ENCODE results near the gene HCN2.

HCN2 gene

GRCh38 chr19:572140-572742 lies 17.4 kb upstream of the HCN2 start, which contains the start of gene BSG:
BSG (plus strand) TSS chr19:572596; CDS start chr19:572635, 39 bp downstream.
- Histone ChIP-seq H3K36me3 (ENCODE audit: insufficient read depth, low read length) (peaks cover 4% of the 10 kb centered on the region; the same call in 1 of the 2 replicates), H3K9ac (ENCODE audit: low read depth, low read length) (peak within 1 kb of the TSS; percentile 96), H3K4me1 (ENCODE audit: insufficient read depth, low read length) (peaks cover 4% of the 10 kb centered on the region; the same call in 1 of the 2 replicates), H3K9me3 (ENCODE audit: insufficient read depth, low read depth, low read length) (no peaks in the 10 kb centered on the region), H3K27me3 (ENCODE audit: insufficient read depth, low read length) (no peaks in the 10 kb centered on the region), H3K27ac (ENCODE audit: low read depth, low read length) (peak within 1 kb of the TSS; percentile 84), H3K4me3 (ENCODE audit: low read length) (peak within 1 kb of the TSS; percentile 94)
- under 1% methylated on average over 79 of the region's 79 CpGs for WGBS

GRCh38 chr19:572743-573518 lies 16.8 kb upstream of the HCN2 start:
- Histone ChIP-seq H3K4me1 (ENCODE audit: insufficient read depth, low read length) (peaks cover 4% of the 10 kb centered on the region; the same call in 1 of the 2 replicates), H3K27me3 (ENCODE audit: insufficient read depth, low read length) (no peaks in the 10 kb centered on the region), H3K9me3 (ENCODE audit: insufficient read depth, low read depth, low read length) (no peaks in the 10 kb centered on the region), H3K9ac (ENCODE audit: low read depth, low read length) (peak overlapping the region; percentile 96), H3K4me3 (ENCODE audit: low read length) (peak overlapping the region; percentile 94), H3K27ac (ENCODE audit: low read depth, low read length) (peak overlapping the region; percentile 84), H3K36me3 (ENCODE audit: insufficient read depth, low read length) (peaks cover 11% of the 10 kb centered on the region)
- 1% methylated on average over 55 of the region's 55 CpGs for WGBS

DNA sequence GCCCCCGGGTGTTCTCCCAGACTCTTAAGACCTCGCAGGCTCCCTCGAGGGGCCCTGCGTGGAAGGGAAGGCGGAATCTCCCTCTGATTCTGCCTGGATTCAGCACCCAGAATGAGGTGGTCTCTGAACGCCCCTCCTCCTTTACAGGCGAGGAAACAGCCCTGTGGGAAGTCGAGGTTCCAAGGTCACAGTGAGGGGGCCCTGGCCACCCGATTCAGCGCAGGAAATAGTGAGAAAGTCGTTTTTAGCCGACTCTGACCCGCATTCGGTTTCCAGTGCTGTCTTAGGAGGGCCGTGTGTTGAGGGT lies 16.2 kb upstream of the HCN2 start:
- Histone ChIP-seq H3K27ac (ENCODE audit: low read depth, low read length) (peak overlapping the region; percentile 84), H3K9ac (ENCODE audit: low read depth, low read length) (peak overlapping the region; percentile 96), H3K36me3 (ENCODE audit: insufficient read depth, low read length) (peaks cover 16% of the 10 kb centered on the region), H3K4me3 (ENCODE audit: low read length) (peak overlapping the region; percentile 94), H3K27me3 (ENCODE audit: insufficient read depth, low read length) (no peaks in the 10 kb centered on the region), H3K4me1 (ENCODE audit: insufficient read depth, low read length) (peaks cover 4% of the 10 kb centered on the region; the same call in 1 of the 2 replicates), H3K9me3 (ENCODE audit: insufficient read depth, low read depth, low read length) (no peaks in the 10 kb centered on the region)
- 3% methylated on average over 15 of the region's 15 CpGs for WGBS

DNA sequence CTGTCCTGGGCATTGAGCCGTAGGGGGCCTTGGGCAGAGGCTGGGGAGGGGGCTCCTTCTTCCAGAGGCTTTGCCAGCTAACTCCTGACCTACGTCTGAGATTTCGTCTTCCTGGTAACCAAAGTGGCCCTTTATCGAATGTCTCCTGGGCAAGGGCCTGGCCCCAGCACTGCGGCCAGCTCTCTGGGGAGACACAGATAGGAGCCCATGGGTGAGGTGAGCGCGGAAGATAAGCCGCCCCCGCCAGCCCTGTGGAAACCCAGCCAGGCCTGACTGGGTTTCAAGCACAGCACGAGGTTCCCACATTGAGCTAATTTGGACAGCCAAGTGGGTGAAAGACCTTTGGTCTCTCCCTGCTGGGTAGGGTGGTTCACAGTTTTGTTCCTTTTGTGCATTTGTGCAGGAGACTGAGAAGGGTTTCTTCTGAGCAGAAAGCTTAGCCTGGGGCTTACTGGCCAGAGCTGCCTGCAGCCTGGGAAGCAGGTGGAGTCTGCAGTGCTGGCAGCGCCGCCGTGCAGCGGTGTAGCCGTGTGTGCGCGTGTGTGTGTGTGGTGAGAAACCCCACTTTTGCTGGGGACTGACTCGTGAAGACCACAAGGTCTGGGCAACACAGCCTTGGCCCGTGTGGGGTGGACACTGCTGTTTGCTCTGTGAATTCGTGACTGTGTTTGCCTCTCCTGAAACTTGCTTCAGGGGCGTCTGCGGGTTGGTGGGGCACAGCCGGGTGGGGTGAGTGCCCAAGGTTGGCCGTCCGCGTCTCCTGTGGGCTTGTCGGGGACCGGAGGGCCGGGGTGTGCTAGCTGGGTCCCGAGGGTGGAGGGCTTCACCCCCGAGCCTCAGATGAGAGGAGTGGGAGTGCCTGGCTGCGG lies 14.8 kb upstream of the HCN2 start:
- WGBS = 36% methylated on average over 31 of the region's 32 CpGs

DNA sequence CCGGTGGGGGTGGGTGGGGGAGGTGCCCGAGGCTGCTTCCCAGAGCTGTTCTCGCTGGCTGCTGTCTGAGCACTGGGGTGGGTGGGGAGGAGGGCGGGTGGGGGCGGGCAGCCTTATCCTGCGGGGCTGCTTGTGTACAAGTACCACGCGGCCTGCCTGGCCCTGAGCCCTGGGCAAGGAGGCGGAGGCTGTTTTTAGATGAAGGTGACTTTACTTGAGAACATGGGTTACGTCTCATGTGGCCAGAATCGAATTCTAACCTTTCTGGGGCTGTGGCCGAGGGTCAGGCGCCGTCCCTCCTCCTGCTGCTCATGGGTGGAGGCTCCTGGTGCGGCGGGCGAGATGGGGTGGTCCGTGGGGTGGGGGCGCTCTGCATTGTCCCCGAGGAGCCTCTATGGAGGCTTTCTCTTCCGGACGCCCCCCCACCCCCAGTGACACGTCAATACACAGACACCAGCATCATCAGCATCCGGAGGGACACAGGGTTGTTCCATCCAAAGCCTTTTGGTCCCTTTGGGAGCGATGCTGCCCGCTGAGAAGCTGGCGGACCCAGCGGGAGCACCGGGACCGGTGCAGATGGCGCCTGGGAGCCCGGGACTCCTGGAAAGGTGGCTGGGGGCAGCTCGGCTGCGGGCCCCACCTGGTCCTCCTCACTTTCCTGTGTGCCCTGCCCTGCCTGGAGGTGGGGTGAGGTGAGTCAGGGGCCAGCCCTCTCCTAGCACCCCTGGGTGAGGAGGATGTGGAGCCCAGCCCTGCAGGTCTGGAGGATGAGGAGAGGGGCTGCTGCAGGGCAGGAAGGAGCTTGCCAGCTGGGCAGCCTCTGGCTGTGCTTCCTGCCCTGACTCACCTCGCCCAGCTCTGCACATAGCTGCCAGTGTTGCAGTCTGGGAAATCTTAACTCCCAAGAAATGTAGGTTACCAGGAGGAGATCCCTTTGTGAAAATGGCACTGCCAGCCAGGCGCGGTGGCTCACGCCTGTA lies 13.9 kb upstream of the HCN2 start:
- Histone ChIP-seq H3K4me1 (ENCODE audit: insufficient read depth, low read length) (peaks cover 4% of the 10 kb centered on the region; the same call in 1 of the 2 replicates), H3K27me3 (ENCODE audit: insufficient read depth, low read length) (no peaks in the 10 kb centered on the region), H3K4me3 (ENCODE audit: low read length) (0 out of 2 replicates have a peak overlapping the region, but pooled peaks have one; percentile 94), H3K9ac (ENCODE audit: low read depth, low read length) (no peak overlapping the region), H3K9me3 (ENCODE audit: insufficient read depth, low read depth, low read length) (no peaks in the 10 kb centered on the region), H3K27ac (ENCODE audit: low read depth, low read length) (no peak overlapping the region), H3K36me3 (ENCODE audit: insufficient read depth, low read length) (peaks cover 35% of the 10 kb centered on the region)
- WGBS = 83% methylated on average over 34 of the region's 38 CpGs

More for the DNA sequence above, 14.8 kb upstream of the HCN2 start:
- no peak overlapping the region for H3K27ac ChIP-seq (ENCODE audit: low read depth, low read length)
- peak overlapping the region; percentile 94 for H3K4me3 ChIP-seq (ENCODE audit: low read length)
- H3K9ac ChIP-seq (ENCODE audit: low read depth, low read length) = peak overlapping the region; percentile 37; the same call in 1 of the 2 replicates
- H3K9me3 ChIP-seq (ENCODE audit: insufficient read depth, low read depth, low read length) = no peaks in the 10 kb centered on the region
- H3K27me3 ChIP-seq (ENCODE audit: insufficient read depth, low read length) = no peaks in the 10 kb centered on the region
- peaks cover 27% of the 10 kb centered on the region for H3K36me3 ChIP-seq (ENCODE audit: insufficient read depth, low read length)
- H3K4me1 ChIP-seq (ENCODE audit: insufficient read depth, low read length) = peaks cover 4% of the 10 kb centered on the region; the same call in 1 of the 2 replicates

GRCh38 chr19:576768-577438 lies 12.8 kb upstream of the HCN2 start:
- Histone ChIP-seq H3K27ac (ENCODE audit: low read depth, low read length) (no peak overlapping the region), H3K27me3 (ENCODE audit: insufficient read depth, low read length) (no peaks in the 10 kb centered on the region), H3K9ac (ENCODE audit: low read depth, low read length) (no peak overlapping the region), H3K4me1 (ENCODE audit: insufficient read depth, low read length) (peaks cover 4% of the 10 kb centered on the region; the same call in 1 of the 2 replicates), H3K9me3 (ENCODE audit: insufficient read depth, low read depth, low read length) (no peaks in the 10 kb centered on the region), H3K4me3 (ENCODE audit: low read length) (no peak overlapping the region), H3K36me3 (ENCODE audit: insufficient read depth, low read length) (peaks cover 44% of the 10 kb centered on the region)
- 94% methylated on average over 28 of the region's 28 CpGs for WGBS

- H3K9ac ChIP-seq (ENCODE audit: low read depth, low read length) = no peak overlapping the region; the same call in 1 of the 2 replicates
- H3K9me3 ChIP-seq (ENCODE audit: insufficient read depth, low read depth, low read length) = no peaks in the 10 kb centered on the region
- 94% methylated on average over 66 of the region's 66 CpGs for WGBS
- no peaks in the 10 kb centered on the region for H3K27me3 ChIP-seq (ENCODE audit: insufficient read depth, low read length)
- H3K36me3 ChIP-seq (ENCODE audit: insufficient read depth, low read length) = peaks cover 49% of the 10 kb centered on the region
- H3K27ac ChIP-seq (ENCODE audit: low read depth, low read length) = no peak overlapping the region
- H3K4me3 ChIP-seq (ENCODE audit: low read length) = no peak overlapping the region
- H3K4me1 ChIP-seq (ENCODE audit: insufficient read depth, low read length) = peaks cover 4% of the 10 kb centered on the region; the same call in 1 of the 2 replicates
Observed at GRCh38 chr19:577439-578392, 12.0 kb upstream of the HCN2 start.

GRCh38 chr19:579111-579841 lies 10.4 kb upstream of the HCN2 start:
- H3K27me3 ChIP-seq (ENCODE audit: insufficient read depth, low read length) = no peaks in the 10 kb centered on the region
- peaks cover 54% of the 10 kb centered on the region for H3K36me3 ChIP-seq (ENCODE audit: insufficient read depth, low read length)
- no peak overlapping the region for H3K4me3 ChIP-seq (ENCODE audit: low read length)
- peaks cover 4% of the 10 kb centered on the region; the same call in 1 of the 2 replicates for H3K4me1 ChIP-seq (ENCODE audit: insufficient read depth, low read length)
- 96% methylated on average over 46 of the region's 46 CpGs for WGBS
- no peak overlapping the region for H3K9ac ChIP-seq (ENCODE audit: low read depth, low read length)
- H3K9me3 ChIP-seq (ENCODE audit: insufficient read depth, low read depth, low read length) = no peaks in the 10 kb centered on the region
- no peak overlapping the region for H3K27ac ChIP-seq (ENCODE audit: low read depth, low read length)

DNA sequence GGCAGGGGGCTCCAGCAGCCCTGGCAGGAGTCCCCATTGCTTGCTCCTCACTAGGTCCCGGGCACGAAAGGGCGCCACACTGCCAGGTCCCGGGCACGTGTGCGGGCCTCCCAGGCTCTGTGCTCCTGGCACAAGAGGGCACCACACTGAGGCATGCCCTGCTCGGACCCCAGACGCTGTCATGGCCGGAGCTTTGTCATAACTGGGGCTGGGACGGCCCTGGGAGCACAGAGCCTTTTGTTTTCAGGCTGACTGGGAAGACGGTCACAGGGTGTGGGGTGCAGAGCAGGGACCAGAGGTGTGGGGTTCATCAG lies 9.9 kb upstream of the HCN2 start:
- Histone ChIP-seq H3K4me1 (ENCODE audit: insufficient read depth, low read length) (peaks cover 4% of the 10 kb centered on the region; the same call in 1 of the 2 replicates), H3K27ac (ENCODE audit: low read depth, low read length) (no peak overlapping the region), H3K27me3 (ENCODE audit: insufficient read depth, low read length) (no peaks in the 10 kb centered on the region), H3K9ac (ENCODE audit: low read depth, low read length) (no peak overlapping the region), H3K4me3 (ENCODE audit: low read length) (no peak overlapping the region), H3K9me3 (ENCODE audit: insufficient read depth, low read depth, low read length) (no peaks in the 10 kb centered on the region), H3K36me3 (ENCODE audit: insufficient read depth, low read length) (peaks cover 54% of the 10 kb centered on the region)
- WGBS = 95% methylated on average over 11 of the region's 11 CpGs
